Stimulated activated CD4-positive, alpha-beta T cell treated with anti-CD3 and anti-CD28 coated beads, Interleukin-4, amount 100 ng/mL, for 24 hours (primary cell): ENCODE results near the gene APPBP2.
A peak's percentile ranks its signal among the peaks of the same experiment; 100 is the strongest.
"Not testable (repeated sequence)": the region's sequence is repeated elsewhere in the genome, so short reads cannot be mapped to it uniquely, and the experiment has no call there.

Source experiments
- DNase-seq: peaks from one replicate; pipeline ENCODE4 v3.0.0-alpha.2; 2020

Gene APPBP2

GRCh38 chr17:60491771-60492170 lies 34.3 kb downstream of the APPBP2 start:
- DNase-seq: no peak

DNA sequence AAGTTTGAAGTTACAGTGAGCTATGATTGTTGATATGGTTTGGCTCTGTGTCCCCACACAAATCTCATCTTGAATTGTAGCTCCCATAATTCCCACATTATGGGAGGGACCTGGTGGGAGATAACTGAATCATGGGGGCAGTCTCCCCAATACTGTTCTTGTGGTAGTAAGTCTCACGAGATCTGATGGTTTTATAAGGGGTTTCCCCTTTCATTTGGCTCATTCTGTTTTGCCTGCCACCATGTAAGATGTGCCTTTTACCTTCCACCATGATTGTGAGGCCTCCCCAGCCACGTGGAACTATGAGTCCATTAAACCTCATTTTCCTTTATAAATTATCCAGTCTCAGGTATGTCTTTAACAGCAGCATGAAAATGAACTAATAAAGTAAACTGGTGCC lies 35.4 kb downstream of the APPBP2 start:
- DNase-seq: not testable (repeated sequence)

- DNase-seq: no peak
These were observed 44.4 kb downstream of the APPBP2 start for GRCh38 chr17:60481604-60482003.

- DNase-seq: no peak
These were observed 52.3 kb downstream of the APPBP2 start for GRCh38 chr17:60473788-60474187.

- no peak for DNase-seq
These were observed 53.6 kb downstream of the APPBP2 start for GRCh38 chr17:60472449-60472848.

DNA sequence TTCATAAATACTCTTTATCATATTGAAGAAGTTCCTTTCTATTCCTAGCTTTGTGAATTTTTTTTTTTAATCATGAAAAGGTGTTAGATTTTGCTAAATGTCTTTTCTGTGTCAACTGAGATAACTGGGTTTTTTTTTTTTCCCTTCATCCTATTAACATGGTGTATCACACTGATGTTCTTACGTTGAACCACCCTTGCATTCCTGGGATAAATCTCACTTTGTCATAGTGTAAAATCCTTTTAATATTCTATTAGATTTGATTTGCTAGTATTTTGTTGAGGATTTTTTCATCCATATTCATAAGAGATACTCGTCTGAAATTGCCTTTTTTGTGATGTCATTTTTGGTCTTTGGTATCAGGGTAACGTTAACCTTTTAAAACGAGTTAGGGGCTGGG lies 54.6 kb downstream of the APPBP2 start:
- no peak for DNase-seq

DNA sequence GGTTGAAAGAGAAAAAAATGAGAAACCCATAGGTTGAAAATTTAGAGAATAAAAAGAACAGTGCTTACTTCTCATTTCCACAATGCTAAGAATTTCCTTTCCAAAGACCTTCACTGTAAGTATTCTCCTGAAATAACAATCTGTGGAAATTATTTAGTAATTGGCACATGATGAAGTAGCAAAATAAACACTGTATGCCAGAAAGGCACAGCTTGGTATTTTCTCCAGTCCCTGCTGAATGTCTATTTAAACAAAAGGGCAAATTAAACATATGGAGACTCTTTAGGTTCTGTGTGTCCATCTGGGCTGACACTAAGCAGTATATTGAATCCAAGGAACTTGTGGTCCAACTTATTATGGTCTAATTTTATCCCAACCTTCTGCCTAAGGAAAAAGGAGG lies 57.7 kb downstream of the APPBP2 start:
- DNase-seq: no peak

DNA sequence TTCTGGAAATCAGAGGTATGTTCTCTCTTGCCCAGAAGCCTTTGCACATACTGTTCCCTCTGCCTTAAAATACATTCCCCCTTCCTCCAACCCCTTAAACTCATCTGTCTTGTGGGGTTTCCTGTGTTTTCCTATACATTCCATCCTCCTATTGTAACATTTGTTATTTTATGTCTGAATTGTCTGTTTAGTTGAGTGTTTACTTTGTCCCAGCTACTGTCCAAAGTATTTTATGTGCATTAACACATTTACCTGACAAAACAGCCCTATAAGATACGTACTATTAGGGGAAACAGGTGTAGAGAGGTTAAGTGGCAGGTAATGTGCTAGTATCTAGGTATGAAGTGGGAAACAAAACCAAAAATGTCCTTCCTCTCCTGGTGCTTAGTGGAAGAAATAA lies 61.7 kb downstream of the APPBP2 start:
- DNase-seq: no peak

GRCh38 chr17:60463157-60463835 lies 62.7 kb downstream of the APPBP2 start:
- no peak for DNase-seq

GRCh38 chr17:60461584-60461983 lies 64.5 kb downstream of the APPBP2 start:
- no peak for DNase-seq

DNA sequence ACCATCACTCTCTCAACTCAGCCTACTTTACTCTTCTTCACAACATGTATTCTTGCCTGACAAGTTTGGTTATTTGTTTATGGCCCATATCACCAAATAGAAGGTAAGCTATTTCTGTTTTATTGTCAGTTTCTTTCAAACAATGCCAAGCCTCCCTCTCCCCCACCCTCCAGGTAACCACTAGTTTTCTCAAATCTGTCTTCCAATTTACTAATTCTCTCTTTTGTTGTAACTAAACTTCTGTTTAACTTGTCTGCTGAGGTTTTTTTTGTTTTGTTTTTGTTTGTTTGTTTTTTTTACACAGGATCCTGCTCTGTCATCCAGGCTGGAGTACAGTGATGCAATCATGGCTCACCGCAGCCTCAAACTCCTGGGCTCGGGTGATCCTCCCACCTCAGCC lies 68.9 kb downstream of the APPBP2 start:
- DNase-seq: no peak

DNA sequence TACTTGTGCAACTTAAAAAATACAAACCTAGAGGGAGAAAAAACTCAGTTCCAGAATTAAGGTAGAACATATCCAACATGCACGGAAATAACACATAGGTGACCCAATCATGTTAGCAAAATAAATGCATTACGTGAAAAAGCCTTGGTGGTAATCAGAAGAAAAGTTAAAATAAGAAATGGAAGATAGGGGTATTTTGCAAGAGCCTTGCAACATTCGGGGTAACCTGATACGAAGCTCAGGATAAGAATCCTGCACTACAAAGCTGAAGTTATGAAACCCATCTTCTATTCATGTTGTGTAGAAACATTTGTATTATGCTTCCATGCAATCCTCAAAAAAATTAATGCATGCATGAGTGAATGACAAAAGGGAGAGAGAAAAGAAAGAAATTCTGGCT lies 70.7 kb downstream of the APPBP2 start:
- no peak for DNase-seq

DNA sequence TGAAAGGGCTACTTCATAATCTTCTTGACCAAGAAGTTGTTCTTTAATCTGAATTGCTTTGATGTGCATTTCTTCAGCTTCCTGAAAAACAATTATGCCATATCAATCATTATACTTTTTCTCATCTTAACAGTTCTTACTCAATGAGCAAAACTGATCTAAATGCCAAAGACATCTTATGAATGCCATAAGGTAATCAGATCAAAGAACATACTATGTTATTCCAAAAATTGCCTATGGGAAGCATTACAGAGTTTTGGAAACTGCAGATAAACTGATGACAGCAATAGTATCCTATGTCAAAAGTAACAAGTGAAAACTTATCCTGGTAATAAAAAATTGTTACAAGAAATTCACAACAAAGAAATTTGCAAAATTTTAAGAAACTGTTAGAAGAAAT lies 74.1 kb downstream of the APPBP2 start:
- no peak for DNase-seq

DNA sequence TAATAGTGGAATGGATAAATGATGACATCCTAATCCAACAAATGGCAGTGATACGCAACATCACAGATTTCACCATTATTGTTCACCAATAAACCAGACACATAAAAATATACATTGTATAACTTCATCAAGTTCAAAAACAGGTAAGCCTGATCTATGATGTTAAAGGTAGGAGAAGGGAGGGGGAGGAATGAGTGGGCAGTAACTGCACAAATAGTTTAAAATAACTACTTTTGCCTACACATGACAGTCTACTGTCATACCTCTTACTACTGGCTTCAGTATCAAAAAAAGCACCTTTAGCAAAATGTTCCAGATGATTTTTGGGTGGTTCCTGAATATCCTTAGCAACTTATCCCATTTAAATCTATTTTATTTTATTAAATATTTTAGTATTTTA lies 75.0 kb downstream of the APPBP2 start:
- DNase-seq: no peak

DNA sequence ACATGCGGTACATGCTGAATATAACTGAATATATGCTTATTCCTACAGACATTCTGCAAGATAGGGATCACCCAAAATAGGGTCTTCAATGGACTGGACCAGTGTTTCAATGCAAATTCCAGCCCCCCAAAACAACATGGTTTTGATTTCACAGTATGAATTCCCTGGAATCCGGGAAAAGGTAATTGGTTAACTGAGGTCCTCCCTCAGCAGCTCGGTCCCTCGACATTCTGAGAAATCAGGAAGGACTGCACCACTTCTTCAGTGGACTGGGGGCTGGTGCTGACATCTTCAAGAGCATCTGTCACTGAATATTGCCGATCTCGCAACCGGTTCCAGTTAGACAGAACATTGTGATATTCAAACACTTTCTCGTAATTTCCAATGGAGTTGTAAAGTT lies 78.7 kb downstream of the APPBP2 start:
- DNase-seq: no peak

DNA sequence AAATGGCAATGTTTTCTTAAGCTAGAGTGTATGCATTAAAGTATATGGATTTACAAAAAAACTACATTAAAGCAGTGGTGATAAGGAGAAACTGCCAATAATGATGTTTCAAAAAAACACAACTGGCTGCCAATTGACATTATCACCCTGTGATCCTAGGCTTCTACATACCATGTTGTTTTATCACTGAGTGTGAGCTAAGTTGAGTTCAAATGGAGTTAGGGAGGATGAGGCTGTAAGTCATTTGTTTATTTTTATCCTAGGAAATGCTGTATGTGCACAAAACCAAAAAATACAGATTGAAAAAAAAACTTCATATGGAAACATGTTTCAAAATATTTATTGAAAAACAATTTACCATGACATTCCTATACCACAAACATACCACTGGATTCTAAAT lies 80.9 kb downstream of the APPBP2 start:
- no peak for DNase-seq

- no peak for DNase-seq
These were observed 82.3 kb downstream of the APPBP2 start for GRCh38 chr17:60443713-60444112.

DNA sequence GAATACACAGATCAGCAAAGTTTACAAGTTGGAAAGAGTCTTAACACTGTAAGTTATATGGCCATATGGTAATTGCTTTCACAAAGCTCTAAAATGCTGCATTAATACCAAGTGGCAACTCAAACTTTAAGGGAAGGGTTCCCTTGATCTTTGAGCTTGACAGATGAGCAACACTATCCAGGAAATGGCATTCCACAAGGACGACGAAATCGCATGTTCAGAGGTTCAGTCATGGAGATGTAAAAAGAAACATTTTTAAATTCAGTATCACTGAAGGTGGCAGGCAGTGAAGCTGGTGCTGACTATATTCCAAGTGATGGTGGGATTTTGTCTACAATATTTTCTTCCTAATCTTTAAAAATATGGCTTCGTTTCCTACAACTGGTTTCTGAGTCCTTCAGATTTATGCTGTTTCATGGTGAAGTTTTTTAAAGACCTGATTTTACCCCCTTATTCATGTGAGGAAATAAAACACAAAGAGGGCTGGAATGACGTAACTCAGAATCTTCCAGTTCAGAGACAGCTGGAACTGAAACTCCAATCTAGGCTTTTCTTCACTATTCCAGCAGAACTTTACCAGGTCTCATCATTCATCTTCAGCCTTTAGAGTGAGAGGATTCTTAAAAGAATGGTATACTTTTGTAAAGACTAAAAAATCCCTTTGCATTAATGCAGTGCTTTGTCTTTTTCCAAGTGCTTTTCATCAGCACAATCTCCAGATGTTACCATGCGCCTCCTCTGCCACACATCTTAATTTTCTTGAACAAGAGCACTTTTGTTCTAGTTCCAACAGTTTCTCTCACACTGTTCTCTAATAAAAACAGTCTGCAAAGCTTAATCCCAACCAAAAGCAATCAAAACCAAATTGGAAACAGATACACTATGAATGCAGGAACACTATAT lies 83.5 kb downstream of the APPBP2 start:
- DNase-seq: no peak

DNA sequence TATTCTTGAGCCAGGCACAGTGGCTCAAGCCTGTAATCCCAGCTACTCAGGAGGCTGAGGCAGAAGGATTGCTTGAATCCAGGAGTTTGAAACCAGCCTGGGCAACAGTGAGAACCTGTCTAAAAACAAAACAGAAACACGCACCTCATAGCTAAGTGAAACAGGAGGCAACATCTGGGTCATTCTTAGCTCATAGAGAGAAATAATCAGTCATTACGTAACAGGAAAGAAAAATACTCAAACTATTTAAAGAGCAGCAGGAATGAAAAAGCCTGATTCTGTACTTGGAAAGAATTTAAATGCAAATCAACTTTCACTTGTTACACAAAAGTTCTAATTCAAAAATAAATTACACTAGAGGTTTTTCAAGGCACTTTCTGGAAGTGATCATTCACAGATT lies 86.5 kb downstream of the APPBP2 start:
- no peak for DNase-seq

DNA sequence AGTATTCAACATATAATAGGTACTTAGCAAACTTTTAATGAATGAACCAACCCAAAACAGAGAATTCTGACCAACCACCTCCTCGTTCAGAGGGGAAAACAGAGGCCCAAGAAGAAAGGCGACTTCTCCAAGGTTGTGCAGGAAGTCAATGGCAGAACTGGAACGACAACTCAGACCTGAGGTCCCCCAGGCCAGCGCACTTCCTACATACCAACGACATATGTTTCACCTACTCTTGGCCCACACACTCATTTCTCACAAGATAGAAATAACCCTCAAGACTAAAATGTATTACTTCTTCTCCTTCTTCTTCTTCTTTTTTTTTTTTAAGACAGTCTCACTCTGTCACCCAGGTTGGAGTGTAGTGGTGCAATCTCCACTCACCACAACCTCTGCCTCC lies 89.4 kb downstream of the APPBP2 start:
- DNase-seq: no peak

GRCh38 chr17:60435244-60436167 lies 90.5 kb downstream of the APPBP2 start:
- DNase-seq: peak; percentile 62

GRCh38 chr17:60433021-60433997 lies 92.7 kb downstream of the APPBP2 start:
- not testable (repeated sequence) for DNase-seq
